Measurements from ENCODE around the gene ITGA3. TPM values are rescaled to one million over a fixed set of nuclear protein-coding genes. Genes with fewer than 3 reads are reported as not detected.

ITGA3 gene
- polyA plus RNA-seq, 2 of the 4 experiments (the other 2 are of a cell fraction), result 141 to 268 TPM

DNA sequence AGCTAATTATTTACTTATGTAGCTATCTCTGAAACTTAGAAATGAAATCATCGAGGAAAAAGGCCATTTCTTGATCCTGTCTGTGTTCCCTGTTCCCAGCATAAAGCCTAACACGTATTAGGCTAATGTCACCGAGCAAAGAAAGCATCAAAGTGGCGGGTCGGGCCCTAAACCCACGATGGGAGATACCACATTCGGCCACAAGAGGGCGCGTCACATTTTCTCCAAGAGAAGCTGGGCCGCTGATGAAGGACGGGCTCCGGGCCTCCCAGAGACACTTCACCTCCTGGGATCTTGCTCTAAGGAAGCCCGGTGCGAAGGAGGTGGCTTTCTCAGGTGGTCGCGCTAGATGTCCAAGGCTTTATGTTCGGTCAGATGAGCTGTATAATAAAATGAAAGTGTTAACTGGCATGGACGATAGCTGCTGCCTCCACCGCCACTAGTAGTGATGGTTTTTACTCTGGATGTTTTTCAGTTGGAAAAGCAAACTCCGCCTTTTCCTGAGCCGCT is 38.4 kb downstream of the ITGA3 start:
- H3K4me3 ChIP-seq, result peak overlapping the region; percentile 76
- peak overlapping the region; percentile 85 for H3K4me2 ChIP-seq
- POLR2A ChIA-PET, result interaction anchor here (0.6 to 2.5 kb wide), 9 partner anchors 16 to 67 kb away, joined by 3 to 21 read pairs (median 4); partner anchors contain the start of genes ITGA3 and PPP1R9B
- FAIRE-seq, result peak; percentile 80
- peak; percentile 51 to 78 for ATAC-seq
- 2% methylated on average over 21 of the region's 21 CpGs for WGBS (ENCODE audit: missing lambda C conversion rate)
- CTCF ChIA-PET, result interaction anchor here (0.6 to 30.9 kb wide), 59 partner anchors 10 to 768 kb away, joined by 3 to 1356 read pairs (median 4); partner anchors contain the start of genes ITGA3, LRRC59, PPP1R9B and SAMD14
- H3K4me1 ChIP-seq, result peaks cover 17% of the 10 kb centered on the region
- no peaks in the 10 kb centered on the region for H3K9me3 ChIP-seq
- peak overlapping the region; percentile 40 to 90 for H3K27ac ChIP-seq
- 0 out of 2 replicates have a peak, but pooled peaks have one; percentile 4 for TF ChIP-seq ZC3H11A (IDR thresholded peaks at IDR 0.05)
- TF ChIP-seq SREBF2 (IDR thresholded peaks at IDR 0.05), result no peak
- TF ChIP-seq TFCP2L1 (CRISPR knock-in tag; IDR thresholded peaks at IDR 0.05), result no peak
- TF ChIP-seq CBX8 (IDR thresholded peaks at IDR 0.05), result no peak
- no peak for TF ChIP-seq HOXB5 (CRISPR knock-in tag; IDR thresholded peaks at IDR 0.05)
- no peak for TF ChIP-seq FOSL2 (IDR thresholded peaks at IDR 0.05)
- TF ChIP-seq FOSL2 (CRISPR knock-in tag; IDR thresholded peaks at IDR 0.05), result no peak
- TF ChIP-seq JUNB (IDR thresholded peaks at IDR 0.05), result no peak
- TF ChIP-seq RCOR1 (IDR thresholded peaks at IDR 0.05; ENCODE audit: low read depth, low read length), result no peak
- peak; percentile 65 to 73 for TF ChIP-seq RAD21 (conservative IDR thresholded peaks at IDR 0.05 in 1 of 2, IDR thresholded peaks at IDR 0.05 in 1 of 2)
- no peak for TF ChIP-seq MAZ (IDR thresholded peaks at IDR 0.05; ENCODE audit: borderline replicate concordance, low read depth, low read length)
- TF ChIP-seq ZSCAN20 (CRISPR knock-in tag; IDR thresholded peaks at IDR 0.05), result no peak
- no peak for TF ChIP-seq NPAS2 (CRISPR knock-in tag; IDR thresholded peaks at IDR 0.05; ENCODE audit: borderline replicate concordance)
- TF ChIP-seq CTCF (IDR thresholded peaks at IDR 0.05), result peak; percentile 98
- TF ChIP-seq SMC3 (IDR thresholded peaks at IDR 0.05), result peak; percentile 79
- TF ChIP-seq, protein P1, sequence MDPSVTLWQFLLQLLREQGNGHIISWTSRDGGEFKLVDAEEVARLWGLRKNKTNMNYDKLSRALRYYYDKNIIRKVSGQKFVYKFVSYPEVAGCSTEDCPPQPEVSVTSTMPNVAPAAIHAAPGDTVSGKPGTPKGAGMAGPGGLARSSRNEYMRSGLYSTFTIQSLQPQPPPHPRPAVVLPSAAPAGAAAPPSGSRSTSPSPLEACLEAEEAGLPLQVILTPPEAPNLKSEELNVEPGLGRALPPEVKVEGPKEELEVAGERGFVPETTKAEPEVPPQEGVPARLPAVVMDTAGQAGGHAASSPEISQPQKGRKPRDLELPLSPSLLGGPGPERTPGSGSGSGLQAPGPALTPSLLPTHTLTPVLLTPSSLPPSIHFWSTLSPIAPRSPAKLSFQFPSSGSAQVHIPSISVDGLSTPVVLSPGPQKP (IDR thresholded peaks at IDR 0.05; ENCODE audit: low read depth, low read length), result no peak
- TF ChIP-seq EHMT2 (IDR thresholded peaks at IDR 0.05; ENCODE audit: low read depth), result no peak
- TF ChIP-seq, protein P2, sequence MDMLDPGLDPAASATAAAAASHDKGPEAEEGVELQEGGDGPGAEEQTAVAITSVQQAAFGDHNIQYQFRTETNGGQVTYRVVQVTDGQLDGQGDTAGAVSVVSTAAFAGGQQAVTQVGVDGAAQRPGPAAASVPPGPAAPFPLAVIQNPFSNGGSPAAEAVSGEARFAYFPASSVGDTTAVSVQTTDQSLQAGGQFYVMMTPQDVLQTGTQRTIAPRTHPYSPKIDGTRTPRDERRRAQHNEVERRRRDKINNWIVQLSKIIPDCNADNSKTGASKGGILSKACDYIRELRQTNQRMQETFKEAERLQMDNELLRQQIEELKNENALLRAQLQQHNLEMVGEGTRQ (IDR thresholded peaks at IDR 0.05), result no peak
- TF ChIP-seq ESRRA (IDR thresholded peaks at IDR 0.05; ENCODE audit: borderline replicate concordance, low read length), result 0 out of 2 replicates have a peak, but pooled peaks have one; percentile 36
- TF ChIP-seq CHD2 (IDR thresholded peaks at IDR 0.05; ENCODE audit: low read length, partially characterized antibody), result no peak
- 0 out of 2 replicates have a peak, but pooled peaks have one; percentile 32 for TF ChIP-seq MAX (IDR thresholded peaks at IDR 0.05)
- no peak for TF ChIP-seq RARB (CRISPR knock-in tag; IDR thresholded peaks at IDR 0.05)
- peak; percentile 67; the same call in 1 of the 2 replicates for TF ChIP-seq FOSB (CRISPR knock-in tag; IDR thresholded peaks at IDR 0.05)
- TF ChIP-seq POLR2A (IDR thresholded peaks at IDR 0.05; ENCODE audit: low read length), result no peak
- no peak for TF ChIP-seq POLR2AphosphoS2 (conservative IDR thresholded peaks at IDR 0.05; ENCODE audit: low read length)
- no peak for TF ChIP-seq CEBPB (IDR thresholded peaks at IDR 0.05)
- TF ChIP-seq, protein P3, sequence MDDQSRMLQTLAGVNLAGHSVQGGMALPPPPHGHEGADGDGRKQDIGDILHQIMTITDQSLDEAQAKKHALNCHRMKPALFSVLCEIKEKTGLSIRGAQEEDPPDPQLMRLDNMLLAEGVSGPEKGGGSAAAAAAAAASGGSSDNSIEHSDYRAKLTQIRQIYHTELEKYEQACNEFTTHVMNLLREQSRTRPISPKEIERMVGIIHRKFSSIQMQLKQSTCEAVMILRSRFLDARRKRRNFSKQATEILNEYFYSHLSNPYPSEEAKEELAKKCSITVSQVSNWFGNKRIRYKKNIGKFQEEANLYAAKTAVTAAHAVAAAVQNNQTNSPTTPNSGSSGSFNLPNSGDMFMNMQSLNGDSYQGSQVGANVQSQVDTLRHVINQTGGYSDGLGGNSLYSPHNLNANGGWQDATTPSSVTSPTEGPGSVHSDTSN (IDR thresholded peaks at IDR 0.05), result no peak
- TF ChIP-seq E2F6 (IDR thresholded peaks at IDR 0.05; ENCODE audit: borderline replicate concordance, low read depth), result no peak
- TF ChIP-seq CBX2 (IDR thresholded peaks at IDR 0.05; ENCODE audit: borderline replicate concordance, low read depth), result no peak
- no peak for TF ChIP-seq NR3C1 (IDR thresholded peaks at IDR 0.05)
- TF ChIP-seq HEYL (CRISPR knock-in tag; IDR thresholded peaks at IDR 0.05), result no peak
- no peak for TF ChIP-seq CHD4 (IDR thresholded peaks at IDR 0.05; ENCODE audit: borderline replicate concordance)
- no peak for TF ChIP-seq EHF (CRISPR knock-in tag; IDR thresholded peaks at IDR 0.05)
- TF ChIP-seq KDM5A (IDR thresholded peaks at IDR 0.05), result no peak
- no peak for TF ChIP-seq MYC (IDR thresholded peaks at IDR 0.05; ENCODE audit: borderline replicate concordance, low read length)
- no peak for TF ChIP-seq TP53 (CRISPR knock-in tag; IDR thresholded peaks at IDR 0.05)
- DNase-seq (ENCODE audit: low read depth in 1 of 2, low spot score in 1 of 2), result peak; percentile 91 to 95

All from A549 (cell line).